Thyroid gland (tissue), 4 donors: ENCODE results near the gene ADH4.

Source experiments
- POLR2A ChIP-seq, 2 donors: fragments of 450-650 bp; IDR thresholded peaks; one replicate each; pipeline ENCODE4 v1.6.1; 2017; ENCODE audit warnings: antibody characterized with exemption in 2 of 2, mild to moderate bottlenecking in 2 of 2, moderate library complexity in 1 of 2
- TF ChIP-seq, protein P1 (sequence below), 6 experiments: fragments of 200-600 bp in 3 of 6; fragments of 450-650 bp in 3 of 6; sonication (generic) in 3 of 6; IDR thresholded peaks; one replicate each; pipeline ENCODE4 v1.5.1; 2016 to 2019; ENCODE audit warnings: antibody characterized with exemption in 6 of 6, mild to moderate bottlenecking in 2 of 6, inconsistent platforms in 1 of 6, moderate library complexity in 1 of 6

DNA sequence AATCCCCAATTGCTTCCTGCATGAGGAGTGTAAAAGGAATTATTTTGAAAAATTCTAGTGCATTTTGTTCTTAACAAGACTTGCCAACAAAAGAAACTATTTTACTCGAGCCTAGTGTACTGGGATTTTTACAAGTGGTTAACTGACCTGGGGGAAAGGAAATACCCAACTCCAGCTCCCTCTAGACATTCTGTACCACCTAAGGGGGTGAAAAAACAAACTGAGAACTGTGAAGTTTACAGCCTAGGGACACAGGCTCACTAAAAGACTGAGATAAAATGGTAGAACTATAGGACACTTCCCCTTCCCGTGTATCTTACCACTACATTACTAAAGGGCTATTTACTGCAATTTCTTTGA, 52.9 kb downstream of the ADH4 start:
- no peak for TF ChIP-seq POLR2A (IDR thresholded peaks at IDR 0.05)
- TF ChIP-seq, protein P1, sequence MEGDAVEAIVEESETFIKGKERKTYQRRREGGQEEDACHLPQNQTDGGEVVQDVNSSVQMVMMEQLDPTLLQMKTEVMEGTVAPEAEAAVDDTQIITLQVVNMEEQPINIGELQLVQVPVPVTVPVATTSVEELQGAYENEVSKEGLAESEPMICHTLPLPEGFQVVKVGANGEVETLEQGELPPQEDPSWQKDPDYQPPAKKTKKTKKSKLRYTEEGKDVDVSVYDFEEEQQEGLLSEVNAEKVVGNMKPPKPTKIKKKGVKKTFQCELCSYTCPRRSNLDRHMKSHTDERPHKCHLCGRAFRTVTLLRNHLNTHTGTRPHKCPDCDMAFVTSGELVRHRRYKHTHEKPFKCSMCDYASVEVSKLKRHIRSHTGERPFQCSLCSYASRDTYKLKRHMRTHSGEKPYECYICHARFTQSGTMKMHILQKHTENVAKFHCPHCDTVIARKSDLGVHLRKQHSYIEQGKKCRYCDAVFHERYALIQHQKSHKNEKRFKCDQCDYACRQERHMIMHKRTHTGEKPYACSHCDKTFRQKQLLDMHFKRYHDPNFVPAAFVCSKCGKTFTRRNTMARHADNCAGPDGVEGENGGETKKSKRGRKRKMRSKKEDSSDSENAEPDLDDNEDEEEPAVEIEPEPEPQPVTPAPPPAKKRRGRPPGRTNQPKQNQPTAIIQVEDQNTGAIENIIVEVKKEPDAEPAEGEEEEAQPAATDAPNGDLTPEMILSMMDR (IDR thresholded peaks at IDR 0.05), result no peak
